Activated effector memory CD4-positive, alpha-beta T cell treated with anti-CD3 and anti-CD28 coated beads, Interleukin-2, amount 50 U/mL, for 16 hours (primary cell): ENCODE data around the gene NPAS3.

Experiments
- DNase-seq: peaks from one replicate; pipeline ENCODE4 v3.0.0-alpha.2; 2020

NPAS3 gene

GRCh38 chr14:33814010-33814409, 875.3 kb downstream of the NPAS3 start:
- DNase-seq: no peak

- DNase-seq: no peak
These were observed 895.2 kb downstream of the NPAS3 start for GRCh38 chr14:33833706-33834465.

GRCh38 chr14:33834466-33835260, 896.0 kb downstream of the NPAS3 start:
- no peak for DNase-seq

DNA sequence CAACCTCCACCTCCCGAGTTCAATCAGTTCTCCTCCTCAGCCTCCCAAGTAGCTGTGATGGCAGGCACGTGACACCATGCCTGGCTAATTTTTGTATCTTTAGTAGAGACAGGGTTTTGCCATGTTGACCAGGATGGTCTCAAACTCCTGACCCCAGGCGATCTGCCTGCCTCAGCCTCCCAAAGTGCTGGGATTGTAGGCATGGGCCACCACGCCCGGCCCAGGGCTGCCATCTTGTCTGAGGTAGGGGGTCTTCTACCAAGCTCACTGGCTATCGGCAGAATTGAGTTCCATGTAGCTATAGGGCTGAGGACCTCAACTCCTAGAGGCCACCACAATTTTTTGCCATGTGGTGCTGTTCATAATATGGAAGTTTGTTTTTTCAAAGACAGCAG, 896.6 kb downstream of the NPAS3 start:
- DNase-seq: no peak

DNA sequence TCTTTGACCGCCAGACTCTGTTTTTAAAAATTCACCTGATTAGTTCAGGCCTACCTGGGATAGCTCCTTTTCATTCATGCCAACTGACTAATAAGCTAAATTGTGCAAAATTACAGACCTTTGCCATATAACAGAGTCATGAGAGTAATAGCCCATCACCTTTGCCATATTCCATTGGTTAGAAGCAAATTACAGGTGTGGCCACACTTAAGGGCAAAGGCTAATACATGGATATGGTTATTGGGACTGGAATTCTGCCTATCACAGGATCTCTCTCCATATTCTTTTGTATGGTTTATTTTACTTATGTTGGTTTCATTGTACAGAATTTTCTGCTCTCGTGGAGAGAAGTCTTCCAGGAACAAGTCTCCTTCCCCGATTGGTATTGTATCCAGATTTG, 897.0 kb downstream of the NPAS3 start:
- DNase-seq: no peak

- DNase-seq: no peak
These were observed 897.7 kb downstream of the NPAS3 start for GRCh38 chr14:33836203-33836899.

- no peak for DNase-seq
These were observed 898.4 kb downstream of the NPAS3 start for GRCh38 chr14:33836900-33837577.

DNA sequence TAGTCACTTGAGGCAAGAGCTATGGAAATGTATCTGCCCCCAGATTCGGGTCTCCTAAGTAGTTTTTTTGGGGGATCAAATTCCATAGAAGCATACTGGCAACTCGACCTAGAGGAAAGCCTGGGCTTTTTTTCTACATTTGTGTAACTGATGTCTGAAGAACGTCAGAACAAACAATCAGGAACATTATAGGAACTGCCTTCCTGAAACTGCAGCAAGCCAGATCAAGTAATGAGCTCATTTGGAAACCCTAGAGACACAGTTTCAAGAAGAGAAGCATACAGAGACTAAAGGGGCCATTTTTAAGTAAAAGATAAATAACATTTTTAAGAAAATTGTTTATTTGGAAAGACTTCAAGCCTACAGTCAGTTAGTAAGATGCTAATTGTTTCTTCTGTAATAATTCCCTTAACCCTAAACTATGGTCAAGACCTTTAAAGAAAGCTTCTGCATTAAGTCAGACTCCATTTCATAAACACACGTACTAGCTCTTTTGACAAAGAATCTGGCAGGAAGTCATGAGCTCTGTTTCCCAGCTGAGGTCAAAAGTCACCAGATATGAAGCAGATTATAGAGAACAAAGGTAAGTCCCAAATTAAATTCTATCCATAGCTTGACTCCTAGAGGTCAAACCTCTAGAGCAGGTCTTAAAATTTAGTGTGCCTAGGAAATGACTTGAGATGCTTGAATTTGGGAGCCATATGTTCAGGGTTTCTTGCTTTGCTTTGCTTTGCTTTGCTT, 899.4 kb downstream of the NPAS3 start:
- DNase-seq: no peak

GRCh38 chr14:33839193-33840076, 900.8 kb downstream of the NPAS3 start:
- peak; percentile 77 for DNase-seq

DNA sequence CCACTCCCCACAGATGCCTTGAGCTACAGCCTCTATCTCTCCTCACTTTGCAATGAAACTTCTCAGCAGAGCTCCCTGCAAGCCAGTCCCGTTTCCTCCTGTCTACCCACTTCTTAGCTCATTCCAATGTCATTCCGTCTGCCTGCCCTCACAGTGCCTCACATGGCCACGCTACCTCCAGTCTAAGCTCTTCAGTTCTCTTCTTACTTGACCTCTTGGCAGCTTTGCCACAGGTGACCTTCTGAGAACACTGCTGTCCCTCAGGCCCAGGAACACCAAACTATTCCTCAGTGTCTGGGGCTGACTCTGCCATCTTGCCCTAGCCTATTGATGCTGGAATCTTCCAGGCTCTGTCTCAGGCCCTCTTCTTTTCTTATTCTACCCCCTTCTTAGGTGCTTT, 902.1 kb downstream of the NPAS3 start:
- DNase-seq: no peak

- no peak for DNase-seq
These were observed 903.6 kb downstream of the NPAS3 start for GRCh38 chr14:33842299-33842698.

DNA sequence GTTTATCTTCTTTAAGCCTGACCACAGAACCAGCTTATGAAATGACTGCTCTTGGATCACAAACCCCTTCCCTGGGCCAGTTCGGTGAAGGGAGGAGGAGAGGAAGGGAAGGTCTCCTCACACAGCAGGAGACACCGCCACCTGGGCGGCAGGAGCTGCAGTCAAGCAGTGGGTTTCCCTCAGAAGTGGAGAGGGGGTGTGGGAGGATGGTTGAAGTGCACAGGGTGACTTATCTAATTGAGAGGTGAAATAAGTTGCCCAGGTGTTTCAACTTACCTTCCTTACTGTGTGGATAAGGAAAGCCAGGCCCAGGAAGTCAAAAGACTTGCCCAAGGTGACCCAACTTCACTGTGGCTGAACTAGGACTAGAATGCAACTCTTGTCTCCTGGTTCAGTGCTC, 905.4 kb downstream of the NPAS3 start:
- DNase-seq: no peak

DNA sequence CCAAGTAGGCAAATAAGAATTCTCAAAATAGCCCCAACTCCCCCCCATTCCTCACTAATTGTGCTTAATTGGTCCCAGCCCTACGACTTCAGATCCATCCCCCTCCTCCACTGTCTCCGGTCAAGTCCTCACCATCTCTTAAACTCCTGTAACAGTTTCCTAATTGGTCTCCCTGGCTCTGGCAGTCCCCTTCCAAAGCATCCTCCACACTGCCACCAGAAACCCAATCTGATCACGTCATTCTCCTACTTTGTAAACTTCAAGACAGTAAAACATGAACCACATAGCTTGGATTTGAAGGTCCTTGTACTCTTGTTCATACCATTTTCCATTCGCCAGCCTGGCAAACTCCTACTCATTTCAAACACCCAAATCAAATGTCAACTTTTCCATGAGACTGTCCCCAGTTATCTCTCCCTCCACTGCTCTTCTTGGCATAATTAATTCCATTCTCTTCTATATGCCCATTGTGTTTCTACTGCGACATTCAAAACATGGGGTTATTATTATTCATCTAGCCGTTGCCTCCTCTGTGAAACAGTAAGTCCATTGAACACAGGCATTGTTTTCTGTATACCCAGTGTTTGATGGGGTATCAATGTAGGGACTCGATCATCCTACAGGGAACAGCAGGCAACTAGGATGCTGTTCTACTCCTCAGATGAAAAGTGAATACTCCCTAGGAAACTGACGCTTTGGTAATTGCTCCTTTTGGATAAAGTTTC, 907.6 kb downstream of the NPAS3 start:
- DNase-seq: no peak

DNA sequence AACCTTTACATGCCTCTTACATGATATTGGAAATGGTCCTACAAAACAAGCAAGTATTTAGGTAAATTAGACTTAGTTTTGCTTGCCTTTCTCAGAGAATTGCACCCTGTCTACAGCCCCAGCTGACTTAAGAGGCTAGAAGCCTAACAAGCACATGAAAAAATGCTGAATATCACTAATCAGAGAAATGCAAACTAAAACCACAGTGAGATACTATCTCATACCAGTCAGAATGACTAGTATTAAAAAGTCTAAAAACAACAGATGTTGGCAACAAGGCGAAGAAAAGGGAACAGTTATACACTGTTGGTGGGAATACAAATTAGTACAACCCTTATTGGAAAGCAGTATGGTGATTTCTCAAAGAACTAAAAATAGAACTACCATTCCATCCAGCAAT, 908.4 kb downstream of the NPAS3 start:
- no peak for DNase-seq

DNA sequence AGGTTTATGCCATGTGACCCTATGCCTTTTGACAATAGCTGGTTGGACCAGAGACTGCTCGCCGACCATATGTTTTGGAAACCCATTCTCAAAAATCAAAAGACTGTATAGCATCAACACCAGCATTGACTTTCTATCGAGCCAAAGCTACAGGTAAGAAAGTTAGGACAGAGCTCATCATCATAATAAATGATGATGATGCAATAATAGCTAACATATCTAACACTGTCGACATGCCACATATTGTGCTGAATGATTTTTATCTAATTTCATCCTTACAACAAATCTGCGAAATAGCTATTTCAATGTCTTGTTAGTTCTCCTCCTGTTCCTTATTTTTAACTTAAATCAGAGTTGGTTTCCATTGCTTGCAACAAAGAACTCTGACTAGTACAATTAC, 909.3 kb downstream of the NPAS3 start:
- no peak for DNase-seq

- no peak for DNase-seq
These were observed 910.2 kb downstream of the NPAS3 start for GRCh38 chr14:33848706-33849454.

- no peak for DNase-seq
These were observed 910.7 kb downstream of the NPAS3 start for GRCh38 chr14:33849455-33849801.

DNA sequence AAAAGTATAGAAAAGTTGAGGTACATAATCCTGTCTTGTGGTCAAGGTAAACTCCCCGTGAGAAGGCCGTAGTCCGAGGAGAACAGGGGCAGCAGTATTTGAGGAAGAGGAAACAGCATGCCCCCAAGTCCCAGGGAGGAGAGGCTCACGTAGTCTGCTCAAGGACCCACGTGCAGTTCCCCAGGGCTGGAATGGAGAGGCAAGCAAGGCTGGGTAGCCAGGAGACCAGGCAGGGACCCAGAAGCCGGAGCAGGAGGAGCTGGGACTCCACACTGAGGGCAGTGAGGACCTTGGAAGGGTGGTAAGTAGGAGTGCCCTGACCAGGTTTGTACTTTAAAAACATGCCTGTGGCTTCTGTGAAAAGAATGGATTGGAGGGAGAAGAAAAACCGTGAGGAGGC, 912.1 kb downstream of the NPAS3 start:
- no peak for DNase-seq

- DNase-seq: no peak
These were observed 912.7 kb downstream of the NPAS3 start for GRCh38 chr14:33851366-33851765.

DNA sequence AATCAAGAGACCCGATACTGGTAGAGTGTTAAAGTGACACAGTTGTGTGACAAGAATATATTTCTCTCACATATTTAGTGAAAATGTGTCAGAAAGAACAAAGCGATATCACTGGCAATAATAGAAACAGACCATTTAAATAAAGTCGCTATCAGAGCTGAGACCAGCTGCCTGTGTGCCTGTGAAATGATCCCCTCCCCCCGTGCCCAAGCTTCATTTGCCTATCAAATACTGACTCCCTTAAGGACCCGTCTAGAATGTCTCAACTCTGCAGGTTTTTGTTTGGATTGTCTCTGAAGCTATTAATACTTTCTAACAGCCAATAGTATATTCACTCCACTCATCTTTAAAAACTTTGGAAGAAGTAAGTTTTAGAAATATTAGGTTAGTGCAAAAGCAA, 913.3 kb downstream of the NPAS3 start:
- no peak for DNase-seq
